ENCODE data around the gene TMEM132C.

The TMEM132C gene

GRCh38 chr12:128444598-128444997, 177.6 kb downstream of the TMEM132C start:
- TF ChIP-seq CTCF (IDR thresholded peaks at IDR 0.05; ENCODE audit: insufficient read depth, low read length, missing control alignments), result no peak
- POLR2A ChIA-PET, result no interaction called here
- CTCF ChIA-PET, result no interaction called here
- H3K4me3 ChIP-seq (ENCODE audit: low read depth, low read length), result no peak overlapping the region
- no peak for DNase-seq (ENCODE audit: low read depth, low spot score)

GRCh38 chr12:128445415-128446127, 178.6 kb downstream of the TMEM132C start:
- no peak for TF ChIP-seq CTCF (IDR thresholded peaks at IDR 0.05; ENCODE audit: insufficient read depth, low read length, missing control alignments)
- ChIA-PET CTCF (no interaction called here), POLR2A (no interaction called here)
- DNase-seq (ENCODE audit: low read depth, low spot score), result no peak
- no peak overlapping the region for H3K4me3 ChIP-seq (ENCODE audit: low read depth, low read length)

- ChIA-PET POLR2A (no interaction called here), CTCF (no interaction called here)
- TF ChIP-seq CTCF (IDR thresholded peaks at IDR 0.05; ENCODE audit: insufficient read depth, low read length, missing control alignments), result no peak
- DNase-seq (ENCODE audit: low read depth, low spot score), result no peak
- H3K4me3 ChIP-seq (ENCODE audit: low read depth, low read length), result no peak overlapping the region
Measured at GRCh38 chr12:128449146-128449894, 182.3 kb downstream of the TMEM132C start.

- POLR2A ChIA-PET, result no interaction called here
- no peak for TF ChIP-seq CTCF (IDR thresholded peaks at IDR 0.05; ENCODE audit: insufficient read depth, low read length, missing control alignments)
- CTCF ChIA-PET, result no interaction called here
- H3K4me3 ChIP-seq (ENCODE audit: low read depth, low read length), result no peak overlapping the region
- DNase-seq (ENCODE audit: low read depth, low spot score), result no peak
Measured at GRCh38 chr12:128450810-128451209, 183.8 kb downstream of the TMEM132C start.

GRCh38 chr12:128455851-128456250, 188.9 kb downstream of the TMEM132C start:
- CTCF ChIA-PET, result no interaction called here
- H3K4me3 ChIP-seq (ENCODE audit: low read depth, low read length), result no peak overlapping the region
- POLR2A ChIA-PET, result no interaction called here
- DNase-seq (ENCODE audit: low read depth, low spot score), result no peak
- TF ChIP-seq CTCF (IDR thresholded peaks at IDR 0.05; ENCODE audit: insufficient read depth, low read length, missing control alignments), result no peak

- ChIA-PET POLR2A (no interaction called here), CTCF (no interaction called here)
- no peak for DNase-seq (ENCODE audit: low read depth, low spot score)
- H3K4me3 ChIP-seq (ENCODE audit: low read depth, low read length), result no peak overlapping the region
- no peak for TF ChIP-seq CTCF (IDR thresholded peaks at IDR 0.05; ENCODE audit: insufficient read depth, low read length, missing control alignments)
Measured at GRCh38 chr12:128456922-128457321, 190.0 kb downstream of the TMEM132C start.
